Smooth muscle cell (in vitro differentiated cells): ENCODE data around the gene DNAH2. TPM values are rescaled to one million over a fixed set of nuclear protein-coding genes. Genes with fewer than 3 reads are reported as not detected.
A peak's percentile ranks its signal among the peaks of the same experiment; 100 is the strongest.

Experiments used
- DNase-seq: peaks from one replicate; lab custom pipeline; 2025; ENCODE audit not compliant: unreplicated experiment; lab: John Stamatoyannopoulos, UW
- H2AFZ ChIP-seq: fragments of 200-600 bp; sonication (generic); 2 replicates; pipeline ENCODE4 v1.6.0; 2016; ENCODE audit warnings: antibody characterized with exemption, low read depth, mild to moderate bottlenecking
- H3F3A ChIP-seq: fragments of 200-600 bp; sonication (generic); 2 replicates; pipeline ENCODE4 v1.6.0; 2017; ENCODE audit warnings: antibody characterized with exemption, low read depth
- H3K27ac ChIP-seq: fragments of 200-600 bp; sonication (generic); 2 replicates; pipeline ENCODE4 v1.5.1; 2016; ENCODE audit warnings: low read depth, mild to moderate bottlenecking
- H3K27me3 ChIP-seq: fragments of 200-600 bp; sonication (generic); 2 replicates; pipeline ENCODE4 v1.6.1; 2016; ENCODE audit warnings: low read depth, mild to moderate bottlenecking
- H3K36me3 ChIP-seq: fragments of 200-600 bp; sonication (generic); 2 replicates; pipeline ENCODE4 v1.5.1; 2016; ENCODE audit warnings: low read depth
- H3K4me1 ChIP-seq: fragments of 200-600 bp; sonication (generic); 2 replicates; pipeline ENCODE4 v1.5.1; 2016; ENCODE audit warnings: low read depth
- H3K4me2 ChIP-seq: fragments of 200-600 bp; sonication (generic); 2 replicates; pipeline ENCODE4 v1.6.0; 2016; ENCODE audit warnings: mild to moderate bottlenecking
- H3K4me3 ChIP-seq: fragments of 200-600 bp; sonication (generic); 2 replicates; pipeline ENCODE4 v1.5.1; 2016; ENCODE audit warnings: mild to moderate bottlenecking
- H3K79me2 ChIP-seq: fragments of 200-600 bp; sonication (generic); 2 replicates; pipeline ENCODE4 v1.6.0; 2016; ENCODE audit warnings: low read depth, mild to moderate bottlenecking
- H3K9ac ChIP-seq: fragments of 200-600 bp; sonication (generic); 2 replicates; pipeline ENCODE4 v1.6.0; 2016; ENCODE audit warnings: low read depth
- H3K9me3 ChIP-seq: fragments of 200-600 bp; sonication (generic); replicated peaks from 2 replicates; pipeline ENCODE4 v1.5.1; 2016; ENCODE audit warnings: low read depth
- H4K20me1 ChIP-seq: fragments of 200-600 bp; sonication (generic); 2 replicates; pipeline ENCODE4 v1.6.0; 2016; ENCODE audit warnings: low read depth
- WGBS: methylation state at CpG from one replicate; pipeline ENCODE4 v1.1.7; 2016; ENCODE audit warnings: low lambda C conversion rate; 5-methylcytosine and 5-hydroxymethylcytosine counted together
- polyA plus RNA-seq: library from polyadenylated mRNA; unstranded; fragments of >200 nt; fragmentation: Nextera tagmentation; extraction: Ambion mirVana; gene quantifications from 2 replicates; pipeline ENCODE4 v1.2.1, GENCODE V29; 2016
- total RNA-seq: library from RNA; depleted of rRNA; stranded (reverse); fragments of >200 nt; gene quantifications from 2 replicates; pipeline ENCODE4 v1.2.3, GENCODE V29; 2014
- TF ChIP-seq, protein P1 (sequence below): fragments of 200-600 bp; sonication (generic); IDR thresholded peaks from 2 replicates; pipeline ENCODE4 v1.5.1; 2017; ENCODE audit warnings: borderline replicate concordance, mild to moderate bottlenecking, antibody characterized with exemption; ENCODE audit not compliant: insufficient read depth, poor library complexity, severe bottlenecking

The DNAH2 gene
- total and polyA plus RNA-seq, 2 experiments from 2014 or later: not detected

DNA sequence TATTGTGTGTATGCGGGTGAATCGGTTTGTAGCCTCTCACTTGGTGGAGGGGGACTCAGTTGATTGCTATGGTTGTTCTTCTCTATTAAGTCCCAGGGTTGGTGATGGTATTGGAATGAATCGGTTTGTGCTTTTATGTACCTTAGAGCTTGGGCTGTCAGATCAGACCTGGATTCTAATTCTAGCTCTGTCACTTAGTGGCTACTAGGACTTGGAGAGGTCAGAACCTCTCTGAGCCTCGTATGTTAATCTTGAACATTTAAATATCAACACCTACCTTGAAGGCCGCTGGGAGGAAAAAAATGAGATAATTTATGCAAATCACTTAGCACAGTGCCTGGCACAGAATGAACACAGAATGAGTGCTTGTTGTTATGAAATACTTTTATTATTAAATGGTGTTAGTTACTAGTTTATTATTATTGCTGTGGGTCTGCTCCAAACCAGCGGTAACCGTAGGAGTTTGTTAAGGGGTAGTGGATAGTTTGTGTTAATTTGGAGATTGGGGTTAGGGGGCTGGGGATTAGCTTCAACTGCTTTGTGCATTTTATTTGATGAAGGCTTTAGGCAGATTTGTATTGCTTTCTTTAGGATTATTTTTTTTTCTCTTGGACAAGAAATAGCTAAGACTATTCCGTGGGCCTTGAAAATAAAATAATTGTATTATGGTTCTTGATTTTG is 120.0 kb downstream of the DNAH2 start:
- TF ChIP-seq, protein P1, sequence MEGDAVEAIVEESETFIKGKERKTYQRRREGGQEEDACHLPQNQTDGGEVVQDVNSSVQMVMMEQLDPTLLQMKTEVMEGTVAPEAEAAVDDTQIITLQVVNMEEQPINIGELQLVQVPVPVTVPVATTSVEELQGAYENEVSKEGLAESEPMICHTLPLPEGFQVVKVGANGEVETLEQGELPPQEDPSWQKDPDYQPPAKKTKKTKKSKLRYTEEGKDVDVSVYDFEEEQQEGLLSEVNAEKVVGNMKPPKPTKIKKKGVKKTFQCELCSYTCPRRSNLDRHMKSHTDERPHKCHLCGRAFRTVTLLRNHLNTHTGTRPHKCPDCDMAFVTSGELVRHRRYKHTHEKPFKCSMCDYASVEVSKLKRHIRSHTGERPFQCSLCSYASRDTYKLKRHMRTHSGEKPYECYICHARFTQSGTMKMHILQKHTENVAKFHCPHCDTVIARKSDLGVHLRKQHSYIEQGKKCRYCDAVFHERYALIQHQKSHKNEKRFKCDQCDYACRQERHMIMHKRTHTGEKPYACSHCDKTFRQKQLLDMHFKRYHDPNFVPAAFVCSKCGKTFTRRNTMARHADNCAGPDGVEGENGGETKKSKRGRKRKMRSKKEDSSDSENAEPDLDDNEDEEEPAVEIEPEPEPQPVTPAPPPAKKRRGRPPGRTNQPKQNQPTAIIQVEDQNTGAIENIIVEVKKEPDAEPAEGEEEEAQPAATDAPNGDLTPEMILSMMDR: no peak
- Histone ChIP-seq H3K79me2 (peaks cover 22% of the 10 kb centered on the region), H3K36me3 (no peaks in the 10 kb centered on the region), H3K4me2 (peak overlapping the region; percentile 90), H4K20me1 (peaks cover 26% of the 10 kb centered on the region), H3F3A (peaks cover 44% of the 10 kb centered on the region), H3K27ac (peak overlapping the region; percentile 100), H3K4me1 (peaks cover 29% of the 10 kb centered on the region), H3K27me3 (no peaks in the 10 kb centered on the region), H3K9ac (peak overlapping the region; percentile 63), H2AFZ (no peak overlapping the region), H3K9me3 (no peaks in the 10 kb centered on the region), H3K4me3 (peak overlapping the region; percentile 76)
- 5% methylated on average over 8 of the region's 8 CpGs for WGBS
- no peak for DNase-seq

DNA sequence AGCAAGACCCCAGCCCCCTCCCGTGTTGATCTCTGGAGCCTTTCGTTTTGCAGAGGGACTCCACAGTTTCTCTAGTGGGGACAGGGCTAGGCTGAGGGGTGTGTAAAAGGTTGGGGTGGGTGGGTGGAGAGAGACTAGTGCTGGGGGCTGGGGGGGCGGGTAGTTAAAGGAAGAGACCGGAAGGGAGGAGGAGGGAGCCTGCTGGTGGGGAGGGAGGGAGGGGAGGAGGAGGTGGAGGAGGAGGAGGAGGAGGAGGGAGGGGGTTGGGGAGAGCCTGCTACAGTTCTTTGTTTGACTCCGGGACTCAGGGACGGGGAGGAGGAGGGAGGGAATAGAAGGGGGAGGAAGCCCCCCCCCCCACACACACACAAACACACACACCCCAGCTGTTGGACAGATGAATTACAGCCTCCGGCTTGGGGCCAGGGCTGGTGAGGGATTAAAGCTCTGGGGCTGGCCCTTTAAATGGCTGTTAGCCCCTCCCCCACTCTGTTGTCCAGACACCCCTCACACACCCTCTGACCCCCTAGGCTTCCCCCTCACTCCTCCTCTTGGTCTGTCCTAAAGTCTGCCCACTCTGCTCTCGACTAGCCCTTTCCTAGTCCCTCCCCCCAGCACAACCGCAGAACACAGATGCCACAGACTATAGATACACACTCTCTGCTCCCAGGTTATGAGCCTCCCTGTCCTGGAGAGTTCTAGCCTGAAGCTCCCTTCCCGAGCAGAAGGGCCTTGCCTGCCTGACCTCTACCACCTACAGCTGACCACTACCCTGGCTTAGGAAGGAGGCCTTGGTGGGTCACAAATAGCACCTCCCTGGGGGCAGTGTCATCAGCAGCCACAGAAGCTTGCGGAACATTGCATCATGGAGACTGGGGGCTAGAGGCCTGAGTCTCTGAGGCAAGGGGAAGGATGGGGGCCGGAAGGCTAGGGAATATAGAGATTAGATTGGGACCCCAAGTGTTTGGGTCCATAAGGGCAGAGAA is 120.8 kb downstream of the DNAH2 start:
- H4K20me1 ChIP-seq: peaks cover 26% of the 10 kb centered on the region
- H3K4me1 ChIP-seq: peaks cover 28% of the 10 kb centered on the region
- no peaks in the 10 kb centered on the region for H3K36me3 ChIP-seq
- H3K79me2 ChIP-seq: peaks cover 22% of the 10 kb centered on the region
- TF ChIP-seq, protein P1: no peak
- no peaks in the 10 kb centered on the region for H3K9me3 ChIP-seq
- DNase-seq: no peak
- H2AFZ ChIP-seq: no peak overlapping the region
- WGBS: 13% methylated on average over 6 of the region's 12 CpGs
- peak overlapping the region; percentile 76 for H3K4me3 ChIP-seq
- H3K27ac ChIP-seq: peak overlapping the region; percentile 100
- peak overlapping the region; percentile 90 for H3K4me2 ChIP-seq
- H3K27me3 ChIP-seq: no peaks in the 10 kb centered on the region
- H3F3A ChIP-seq: peaks cover 49% of the 10 kb centered on the region
- H3K9ac ChIP-seq: peak overlapping the region; percentile 100

DNA sequence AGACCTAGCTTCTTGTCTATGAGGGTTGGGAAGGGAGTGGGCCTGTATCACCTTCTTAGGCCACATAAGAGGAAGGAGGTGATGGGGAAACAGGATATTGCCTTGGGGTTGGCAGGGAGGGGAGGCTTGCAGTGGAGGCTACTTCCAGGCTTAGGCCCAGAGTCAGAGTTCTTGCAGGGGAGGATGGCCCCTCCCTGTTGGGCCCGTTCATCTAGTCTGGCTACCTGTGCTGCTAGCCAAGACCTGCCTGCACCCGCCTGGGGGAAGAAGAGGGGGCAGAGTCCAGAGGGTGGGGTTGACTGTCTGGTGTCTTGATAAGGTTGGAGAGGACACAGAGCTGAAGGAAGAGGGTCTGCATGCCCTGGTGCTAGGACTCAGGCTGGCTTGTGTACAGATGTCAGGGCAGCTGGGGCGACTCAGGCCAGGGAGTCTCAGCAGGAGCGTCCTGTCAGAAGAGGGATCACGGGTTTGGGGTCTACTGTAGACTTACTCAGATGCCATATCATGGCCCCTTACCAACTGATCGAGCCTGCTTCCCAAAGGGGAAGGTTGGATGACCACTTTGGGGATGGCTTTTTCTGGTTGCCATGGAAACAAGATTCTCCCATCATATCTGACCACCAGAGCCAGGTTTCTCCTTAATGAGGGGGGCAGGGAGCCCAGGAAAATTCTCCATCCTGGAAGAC is 121.8 kb downstream of the DNAH2 start:
- peak overlapping the region; percentile 76 for H3K4me3 ChIP-seq

More for the DNA sequence above, 121.8 kb downstream of the DNAH2 start:
- Histone ChIP-seq H3K9me3 (no peaks in the 10 kb centered on the region), H4K20me1 (peaks cover 31% of the 10 kb centered on the region), H3K27me3 (no peaks in the 10 kb centered on the region), H3K4me2 (peak overlapping the region; percentile 90), H3K27ac (peak overlapping the region; percentile 100), H2AFZ (no peak overlapping the region), H3F3A (peaks cover 49% of the 10 kb centered on the region), H3K79me2 (peaks cover 22% of the 10 kb centered on the region), H3K4me1 (peaks cover 26% of the 10 kb centered on the region), H3K36me3 (no peaks in the 10 kb centered on the region), H3K9ac (peak overlapping the region; percentile 100)
- TF ChIP-seq, protein P1: no peak
- no peak for DNase-seq
- WGBS: 58% methylated on average over 5 of the region's 6 CpGs
